Right lobe of liver (tissue), 6 donors: ENCODE data around the gene NCK2. TPM values are rescaled to one million over a fixed set of nuclear protein-coding genes. Genes with fewer than 3 reads are reported as not detected.

Experiments used
- ATAC-seq, 4 donors: fragments of 200-7000 bp; cut with Tn5 transposase; one replicate each; pipeline ENCODE4 v1.9.1; 2020; ENCODE audit warnings: mild to moderate bottlenecking in 4 of 4, moderate library complexity in 4 of 4
- DNase-seq, 3 donors: peaks; one replicate each; pipeline ENCODE4 v3.0.0-alpha.2; 2020
- H3K27ac ChIP-seq, 3 donors: fragments of 200-600 bp; one replicate each; pipeline ENCODE4 v1.8.0; 2022
- H3K27me3 ChIP-seq, 2 donors: fragments of 200-600 bp; one replicate each; pipeline ENCODE4 v1.8.0; 2022
- H3K36me3 ChIP-seq, 4 donors: fragments of 200-600 bp; sonication (generic) in 1 of 4; one replicate each; pipeline versions ENCODE4 v1.5.1 to v1.8.0; 2017 to 2022; ENCODE audit warnings: control low read depth in 1 of 4
- H3K4me1 ChIP-seq, 4 donors: fragments of 200-600 bp; sonication (generic) in 1 of 4; one replicate each; pipeline versions ENCODE4 v1.5.1 to v1.8.0; 2017 to 2022; ENCODE audit warnings: control low read depth in 1 of 4
- H3K4me3 ChIP-seq, 3 donors: fragments of 200-600 bp; one replicate each; pipeline ENCODE4 v1.8.0; 2022
- H3K9me3 ChIP-seq, 4 donors: fragments of 200-600 bp; sonication (generic) in 1 of 4; one replicate each; pipeline versions ENCODE4 v1.5.1 to v1.8.0; 2017 to 2022; ENCODE audit warnings: control low read depth in 1 of 4
- CTCF ChIP-seq, 4 donors: fragments of 200-600 bp in 3 of 4; fragments of 450-650 bp in 1 of 4; IDR thresholded peaks; one replicate each; pipeline versions ENCODE4 v1.5.1 to v1.8.0; 2016 to 2022; ENCODE audit warnings: antibody characterized with exemption in 4 of 4, mild to moderate bottlenecking in 2 of 4
- POLR2A ChIP-seq: fragments of 450-650 bp; IDR thresholded peaks from one replicate; pipeline ENCODE4 v1.6.1; 2017; ENCODE audit warnings: antibody characterized with exemption, mild to moderate bottlenecking
- WGBS: methylation state at CpG from one replicate; pipeline ENCODE4 v1.1.6; 2018; ENCODE audit warnings: low coverage, low lambda C conversion rate; ENCODE audit not compliant: insufficient coverage; ENCODE audit errors: missing lambda C conversion rate; 5-methylcytosine and 5-hydroxymethylcytosine counted together
- intact Hi-C, 2 donors: fragments of 100-400 bp; cut with DNase I; formaldehyde crosslinking; loops; one replicate each; pipeline versions ENCODE4 v1.11.2 to v1.14.1; 2022
- total RNA-seq, 6 experiments: library from RNA; depleted of rRNA in 2 of 6; stranded (reverse); fragments of >200 nt in 2 of 6; fragmentation: NEBNext Ultra II Directional in 3 of 6; extraction: Animal tissue kit (Norgen Biotek cat#: 25700) in 3 of 6; gene quantifications; one replicate each; pipeline versions ENCODE4 v1.1.0 to v1.2.4, GENCODE V29; 2016 to 2023
- donor health status: DM: no; HTN: yes; CAD: no.
- donor health status: DM: no; HTN: no; CAD: no.
- donor health status: DM: no; HTN: no; CAD: no.
- donor health status: DM: no; HTN: yes; CAD: no.
- donor health status: DM: no; HTN: yes; CAD: no.

The NCK2 gene
- total RNA-seq, 6 experiments from 2014 or later, result 4.8 to 11.7 (median 7.1) TPM

GRCh38 chr2:105782123-105782522, 37.4 kb downstream of the NCK2 start:
- no peak overlapping the region for H3K4me3 ChIP-seq
- H3K36me3 ChIP-seq, result no peaks in the 10 kb centered on the region
- 58% methylated on average over 2 of the region's 6 CpGs for WGBS
- TF ChIP-seq CTCF (IDR thresholded peaks at IDR 0.05) (peak in 1 of 4 donors; percentile 11), POLR2A (no peak)
- ATAC-seq (no peak), DNase-seq (no peak)
- no peak overlapping the region for H3K27ac ChIP-seq
- H3K27me3 ChIP-seq, result no peaks in the 10 kb centered on the region
- H3K4me1 ChIP-seq, result no peaks in the 10 kb centered on the region
- intact Hi-C loops, result no loop called here
- H3K9me3 ChIP-seq, result no peaks in the 10 kb centered on the region

DNA sequence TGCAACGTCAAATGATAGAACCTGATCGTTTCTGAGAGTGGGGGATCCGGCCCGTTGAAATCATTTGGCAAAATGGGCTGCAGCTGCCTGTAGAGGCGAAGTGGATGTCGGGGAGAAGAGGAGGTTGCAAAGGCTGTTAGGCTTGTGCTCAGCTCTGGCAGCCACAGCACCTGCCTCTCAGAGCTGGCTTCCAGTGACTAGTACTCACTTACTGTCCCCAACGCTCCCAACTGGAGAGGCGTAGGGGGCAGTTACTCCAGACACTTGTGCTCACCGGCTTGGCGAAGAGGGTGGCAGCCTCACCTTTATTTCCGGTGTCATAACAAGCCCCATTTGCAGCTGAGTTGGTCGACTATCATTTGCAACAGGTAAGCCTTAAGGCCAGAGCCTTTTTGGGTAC, 37.9 kb downstream of the NCK2 start:
- WGBS, result 85% methylated on average over 9 of the region's 12 CpGs
- no peaks in the 10 kb centered on the region for H3K4me1 ChIP-seq
- TF ChIP-seq CTCF (IDR thresholded peaks at IDR 0.05) (no peak), POLR2A (no peak)

DNA sequence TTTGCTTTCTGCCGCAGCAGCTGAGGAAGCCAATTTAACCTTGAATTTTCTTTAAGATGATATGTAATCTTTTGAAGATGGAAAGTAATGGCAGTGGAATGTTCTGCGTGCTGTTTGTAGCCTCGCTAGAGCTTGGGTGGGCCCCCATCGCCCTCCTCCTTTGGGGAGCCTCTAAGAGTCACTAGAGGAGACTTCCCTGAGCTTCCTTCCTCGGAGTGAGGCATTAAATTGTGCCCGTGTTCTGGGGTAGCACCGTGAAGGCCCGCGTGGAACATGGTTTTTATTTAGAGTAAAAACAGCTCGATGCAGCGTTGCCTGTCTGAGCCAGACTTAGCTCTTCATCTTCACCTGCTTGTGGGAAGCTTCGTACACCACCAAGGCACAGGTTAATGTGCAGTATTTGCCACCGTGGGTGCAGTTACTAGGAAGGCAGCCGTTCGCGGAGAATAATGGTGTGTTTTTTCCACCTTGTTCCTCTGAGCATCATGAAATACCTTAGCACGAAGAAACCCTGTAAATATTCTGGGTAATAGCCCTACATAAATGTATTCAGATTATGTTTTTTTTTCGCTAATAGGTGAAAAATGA, 38.5 kb downstream of the NCK2 start:
- ATAC-seq, result no peak
- no peaks in the 10 kb centered on the region for H3K9me3 ChIP-seq
- WGBS, result 90% methylated on average over 12 of the region's 18 CpGs
- no peaks in the 10 kb centered on the region for H3K36me3 ChIP-seq
- TF ChIP-seq CTCF (IDR thresholded peaks at IDR 0.05), result no peak
- no peak for TF ChIP-seq POLR2A
- H3K4me1 ChIP-seq, result no peaks in the 10 kb centered on the region
- no peak for DNase-seq
- no peaks in the 10 kb centered on the region for H3K27me3 ChIP-seq
- H3K4me3 ChIP-seq, result no peak overlapping the region
- no peak overlapping the region for H3K27ac ChIP-seq
- intact Hi-C loops, result no loop called here

More for the DNA sequence above, 37.9 kb downstream of the NCK2 start:
- no peak for ATAC-seq
- Histone ChIP-seq H3K9me3 (no peaks in the 10 kb centered on the region), H3K4me3 (no peak overlapping the region), H3K36me3 (no peaks in the 10 kb centered on the region), H3K27me3 (no peaks in the 10 kb centered on the region), H3K27ac (no peak overlapping the region)
- intact Hi-C loops, result no loop called here
- no peak for DNase-seq

- no peaks in the 10 kb centered on the region for H3K4me1 ChIP-seq
- no peak for TF ChIP-seq POLR2A
- ATAC-seq (no peak), DNase-seq (no peak)
- H3K27me3 ChIP-seq, result no peaks in the 10 kb centered on the region
- no peak overlapping the region for H3K4me3 ChIP-seq
- no peaks in the 10 kb centered on the region for H3K9me3 ChIP-seq
- intact Hi-C loops, result no loop called here
- H3K36me3 ChIP-seq, result no peaks in the 10 kb centered on the region
- 67% methylated on average over 5 of the region's 10 CpGs for WGBS
- H3K27ac ChIP-seq, result no peak overlapping the region
Measured at GRCh38 chr2:105783972-105784371, 39.3 kb downstream of the NCK2 start.

GRCh38 chr2:105784589-105784988, 39.9 kb downstream of the NCK2 start:
- DNase-seq (no peak), ATAC-seq (no peak)
- Histone ChIP-seq H3K27me3 (no peaks in the 10 kb centered on the region), H3K27ac (no peak overlapping the region), H3K4me3 (no peak overlapping the region), H3K9me3 (no peaks in the 10 kb centered on the region), H3K36me3 (no peaks in the 10 kb centered on the region), H3K4me1 (no peaks in the 10 kb centered on the region)
- intact Hi-C loops, result no loop called here
- no peak for TF ChIP-seq CTCF (IDR thresholded peaks at IDR 0.05)
- TF ChIP-seq POLR2A, result no peak
- 71% methylated on average over 5 of the region's 5 CpGs for WGBS
